ENCODE measurements around the gene DNMBP. TPM values are rescaled to one million over a fixed set of nuclear protein-coding genes. Genes with fewer than 3 reads are reported as not detected.
"Not testable (repeated sequence)": the region's sequence is repeated elsewhere in the genome, so short reads cannot be mapped to it uniquely, and the experiment has no call there.

DNMBP gene
- polyA plus RNA-seq, 4 donors = 33.2 to 37.7 (median 34.4) TPM

DNA sequence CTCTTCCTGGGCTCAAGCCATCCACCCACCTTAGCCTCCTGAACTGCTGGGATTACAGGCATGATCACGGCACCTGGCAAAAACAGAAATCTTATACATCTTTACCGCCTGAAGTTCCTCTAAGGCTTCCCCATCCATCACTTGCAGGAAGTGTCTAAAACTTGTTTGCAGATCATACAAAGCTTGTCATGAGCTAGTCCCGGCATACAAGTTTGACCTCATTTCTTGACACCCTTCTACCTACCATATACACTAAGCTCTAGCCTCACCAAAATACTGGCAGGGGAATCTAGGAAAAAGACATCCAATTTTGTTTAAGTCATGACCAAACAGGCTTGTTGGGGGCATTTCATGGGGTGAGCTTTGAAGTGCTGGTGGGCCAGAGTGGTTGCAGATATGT lies 14.5 kb downstream of the DNMBP start:
- no peak for DNase-seq (ENCODE audit: low read depth in 4 of 4, low spot score in 2 of 4)

- no peak for DNase-seq (ENCODE audit: low read depth in 4 of 4, low spot score in 2 of 4)
Observed at GRCh38 chr10:99994801-99995200, 14.9 kb downstream of the DNMBP start.

- no peak for DNase-seq (ENCODE audit: low read depth in 4 of 4, low spot score in 2 of 4)
Observed at GRCh38 chr10:99993701-99994689, 15.8 kb downstream of the DNMBP start.

DNA sequence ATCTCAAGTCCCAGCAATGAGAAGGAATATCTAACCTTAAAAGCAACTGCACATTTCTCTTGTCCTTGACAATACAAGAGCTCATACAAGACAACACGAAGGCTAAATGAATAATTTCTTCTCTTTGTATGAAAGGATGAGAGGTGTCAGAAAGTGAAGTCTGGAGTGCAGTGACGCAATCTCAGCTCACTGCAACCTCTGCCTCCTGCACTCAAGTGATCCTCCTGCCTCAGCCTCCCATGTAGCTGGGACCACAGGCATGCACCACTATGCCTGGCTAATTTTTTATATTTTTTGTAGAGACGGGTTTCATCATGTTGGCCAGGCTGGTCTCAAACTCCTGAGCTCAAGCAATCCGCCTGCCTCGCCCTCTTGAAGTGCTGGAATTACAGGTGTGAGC lies 24.1 kb downstream of the DNMBP start:
- not testable (repeated sequence) for DNase-seq (ENCODE audit: low read depth in 4 of 4, low spot score in 2 of 4)

GRCh38 chr10:99984211-99985034 lies 25.3 kb downstream of the DNMBP start:
- no peak for DNase-seq (ENCODE audit: low read depth in 4 of 4, low spot score in 2 of 4)

GRCh38 chr10:99983280-99983988 lies 26.3 kb downstream of the DNMBP start:
- DNase-seq (ENCODE audit: low read depth in 4 of 4, low spot score in 2 of 4) = no peak

DNA sequence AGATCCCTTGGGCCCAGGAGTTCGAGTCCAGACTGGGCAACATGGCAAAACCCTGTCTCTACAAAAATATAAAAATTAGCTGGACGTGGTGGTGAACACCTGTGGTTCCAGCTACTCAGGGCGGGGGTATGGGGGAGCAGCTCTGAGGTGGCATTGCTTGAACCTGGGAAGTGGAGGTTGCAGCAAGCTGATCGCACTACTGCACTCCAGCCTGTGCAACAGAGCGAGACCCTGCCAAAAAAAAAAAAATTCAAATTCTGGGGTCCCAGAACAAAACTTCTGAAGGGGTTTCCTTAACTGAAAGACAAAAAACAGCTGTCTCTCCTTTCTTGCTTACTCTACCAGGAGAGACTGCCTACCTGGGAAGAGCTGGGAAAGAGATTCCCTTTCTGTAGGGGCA lies 27.0 kb downstream of the DNMBP start:
- no peak for DNase-seq (ENCODE audit: low read depth in 4 of 4, low spot score in 2 of 4)

DNA sequence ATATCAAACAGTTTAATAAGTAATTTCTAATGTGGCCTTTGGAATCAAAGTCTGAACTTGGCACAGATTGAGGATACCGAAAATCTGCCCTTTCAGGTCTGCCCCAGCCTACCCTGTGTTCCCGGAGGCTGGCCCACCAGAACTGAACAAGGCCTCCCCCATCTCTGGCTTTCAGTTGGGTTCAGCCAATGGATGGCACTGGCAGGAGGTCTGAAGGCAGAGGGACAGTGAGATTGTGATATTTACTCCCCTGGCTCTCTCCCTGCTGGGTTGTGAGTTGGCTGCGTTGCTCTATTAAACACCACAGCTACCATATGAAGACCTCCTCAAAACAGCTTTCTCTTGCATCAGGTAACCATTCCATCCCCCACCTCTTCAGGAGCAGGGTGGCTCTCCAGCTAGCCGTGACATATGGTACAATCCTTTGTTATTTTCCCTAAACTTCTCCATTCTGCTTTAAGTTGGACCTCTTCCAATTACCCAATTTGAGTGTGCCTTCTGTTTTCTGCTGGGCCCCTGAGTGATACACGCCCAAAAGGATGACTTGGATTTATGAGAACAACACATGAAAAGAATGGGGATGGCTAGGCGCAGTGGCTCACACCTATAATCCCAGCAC lies 28.1 kb downstream of the DNMBP start:
- DNase-seq (ENCODE audit: low read depth in 4 of 4, low spot score in 2 of 4) = no peak

- no peak for DNase-seq (ENCODE audit: low read depth in 4 of 4, low spot score in 2 of 4)
Observed at GRCh38 chr10:99979066-99979685, 30.6 kb downstream of the DNMBP start.

GRCh38 chr10:99977916-99978315 lies 31.8 kb downstream of the DNMBP start:
- DNase-seq (ENCODE audit: low read depth in 4 of 4, low spot score in 2 of 4) = no peak

- no peak for DNase-seq (ENCODE audit: low read depth in 4 of 4, low spot score in 2 of 4)
Observed at GRCh38 chr10:99976886-99977665, 32.7 kb downstream of the DNMBP start.

DNA sequence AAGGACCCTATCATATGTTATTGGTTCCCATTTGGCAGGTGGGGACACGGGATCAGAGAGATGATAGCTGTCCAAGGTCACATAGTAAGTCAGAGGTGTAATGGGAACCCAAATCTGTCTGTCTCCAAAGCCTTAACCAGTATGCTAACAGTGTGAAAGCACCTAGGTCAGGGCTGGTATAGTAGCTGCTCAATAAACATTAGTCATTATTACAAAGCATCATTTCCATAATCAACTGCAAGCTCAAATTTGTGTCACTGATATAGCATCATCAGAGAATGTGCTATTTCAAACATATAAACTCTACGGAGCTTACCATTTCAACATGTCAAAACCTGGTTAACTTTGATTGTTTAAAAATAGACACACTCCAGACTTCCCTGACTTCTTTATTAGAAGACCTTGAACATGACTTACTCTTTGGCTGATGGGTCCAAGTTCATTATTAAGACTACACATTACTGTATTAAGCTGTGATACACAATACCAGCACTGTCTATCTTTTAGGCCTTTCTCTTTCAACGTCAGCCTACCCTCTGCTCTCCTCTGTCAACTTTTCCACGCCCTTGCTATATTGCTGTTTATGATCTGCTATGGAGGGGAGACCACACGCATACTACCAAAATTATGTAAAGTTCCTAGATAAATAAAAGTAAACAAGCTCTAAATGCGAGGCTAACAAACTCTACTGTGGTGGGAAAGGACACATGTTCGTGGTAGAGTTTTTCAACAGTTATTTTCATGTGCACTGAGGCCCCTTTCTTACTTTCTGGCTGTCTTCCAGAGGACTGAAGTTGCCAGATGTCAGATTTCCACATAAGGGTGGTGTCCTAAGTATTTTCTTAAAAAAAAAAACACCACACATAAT lies 33.6 kb downstream of the DNMBP start:
- DNase-seq (ENCODE audit: low read depth in 4 of 4, low spot score in 2 of 4) = no peak

GRCh38 chr10:99975106-99975829 lies 34.5 kb downstream of the DNMBP start:
- DNase-seq (ENCODE audit: low read depth in 4 of 4, low spot score in 2 of 4) = no peak

GRCh38 chr10:99973190-99973589 lies 36.6 kb downstream of the DNMBP start:
- DNase-seq (ENCODE audit: low read depth in 4 of 4, low spot score in 2 of 4) = no peak

DNA sequence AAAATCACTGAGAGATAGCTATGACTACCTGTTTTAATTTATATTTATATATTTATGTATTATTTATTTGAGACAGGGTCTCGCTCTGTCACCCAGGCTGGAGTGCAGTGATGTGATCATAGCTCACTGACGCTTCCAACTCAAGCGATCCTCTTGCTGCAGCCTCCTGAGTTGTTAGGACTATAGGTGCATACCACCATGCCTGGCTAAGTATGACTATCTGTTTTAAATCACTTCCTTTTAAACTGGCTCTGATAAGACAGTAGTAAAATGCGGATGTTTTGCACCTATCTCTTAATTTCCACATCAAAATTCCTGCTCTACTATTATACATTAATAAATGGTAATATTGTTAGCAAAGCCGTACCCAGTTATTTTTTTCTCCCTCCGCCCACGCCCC lies 41.8 kb downstream of the DNMBP start:
- DNase-seq (ENCODE audit: low read depth in 4 of 4, low spot score in 2 of 4) = no peak

DNA sequence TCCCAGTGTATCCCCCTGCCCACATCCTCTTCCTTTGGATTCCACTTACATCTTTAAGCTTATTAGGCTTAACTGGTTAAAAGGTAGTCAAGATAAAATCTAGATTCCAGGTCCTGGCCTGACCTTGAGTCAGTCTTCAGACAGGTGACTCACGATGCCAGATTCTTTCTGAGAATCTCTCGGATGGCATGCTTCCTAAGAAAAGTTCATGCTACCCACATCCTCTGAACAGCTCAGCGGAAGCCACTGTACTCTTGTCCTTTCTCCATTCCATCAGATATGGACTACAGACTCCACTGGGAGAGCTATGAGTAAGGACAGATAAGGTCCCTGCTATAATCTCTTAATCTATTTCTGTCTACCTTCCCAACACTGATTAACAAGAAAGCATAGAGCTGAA lies 43.4 kb downstream of the DNMBP start:
- no peak for DNase-seq (ENCODE audit: low read depth in 4 of 4, low spot score in 2 of 4)

- no peak for DNase-seq (ENCODE audit: low read depth in 4 of 4, low spot score in 2 of 4)
Observed at GRCh38 chr10:99965700-99966099, 44.0 kb downstream of the DNMBP start.

DNA sequence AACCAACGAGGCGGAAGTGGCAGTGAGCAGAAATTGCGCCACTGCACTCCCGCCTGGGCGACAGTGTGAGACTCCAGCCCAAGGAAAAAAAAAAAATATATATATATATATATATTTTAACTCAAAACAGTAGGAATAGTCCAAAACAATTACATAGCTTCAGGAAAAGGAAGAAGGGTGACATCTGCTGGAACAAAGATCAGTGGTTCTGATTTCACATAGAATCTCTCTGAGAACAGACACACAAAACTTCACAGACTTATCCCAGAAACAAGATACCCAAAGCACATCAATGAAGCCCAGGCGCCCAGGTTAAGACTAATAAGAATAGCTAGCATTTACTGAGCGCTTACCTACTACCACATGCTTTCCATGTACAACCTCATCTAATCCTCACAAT lies 45.0 kb downstream of the DNMBP start:
- DNase-seq (ENCODE audit: low read depth in 4 of 4, low spot score in 2 of 4) = no peak

Data from left renal cortex interstitium (tissue), 4 donors.